ENCODE measurements around the gene FIBCD1. TPM values are rescaled to one million over a fixed set of nuclear protein-coding genes. Genes with fewer than 3 reads are reported as not detected.
"Not testable (repeated sequence)": the region's sequence is repeated elsewhere in the genome, so short reads cannot be mapped to it uniquely, and the experiment has no call there.

FIBCD1 gene
- total RNA-seq, 2 experiments from 2014 or later = not detected

DNA sequence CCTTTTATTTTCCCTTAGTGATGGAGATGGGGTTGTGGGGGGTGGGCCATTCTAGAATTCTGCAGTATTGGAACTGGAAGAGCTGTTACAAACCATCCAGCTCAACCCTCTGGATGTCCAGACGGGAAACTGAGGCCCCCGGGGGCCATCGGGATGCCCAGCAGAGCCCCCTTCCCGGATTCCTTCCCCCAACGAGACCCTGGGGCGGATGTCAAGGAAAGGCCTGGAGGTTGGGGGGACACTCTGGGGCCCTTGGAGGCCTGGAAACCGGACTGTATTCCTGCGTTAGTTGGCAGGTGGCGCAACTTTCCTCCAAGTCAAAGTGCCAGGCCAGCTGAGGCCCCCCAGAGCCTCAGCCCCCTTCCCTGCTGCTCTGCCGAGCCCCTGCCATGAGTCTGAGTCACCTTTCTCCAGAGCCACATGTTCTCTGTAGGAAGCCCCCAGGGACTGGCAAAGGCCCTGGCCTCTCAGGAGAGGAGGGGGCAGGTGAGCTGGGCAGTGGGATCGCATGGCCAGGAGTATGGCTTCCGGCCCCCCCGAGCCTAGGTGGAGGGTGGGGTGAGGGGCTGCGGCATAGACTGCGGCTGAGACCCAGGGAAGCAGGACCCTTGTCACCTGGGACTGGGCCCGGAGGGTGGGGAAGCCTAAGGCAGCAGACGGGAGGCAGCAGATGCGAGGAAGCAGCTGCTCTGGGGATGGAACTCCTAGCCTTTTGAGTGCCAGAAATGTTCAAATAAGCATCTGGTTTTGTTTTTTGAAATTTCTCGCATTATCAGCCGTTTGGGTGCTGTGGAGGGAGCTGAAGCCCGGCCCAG is 17.8 kb upstream of the FIBCD1 start:
- no peak overlapping the region for H3K4me3 Mint-ChIP-seq
- intact Hi-C loops (cut with micrococcal nuclease) = no loop called here
- CTCF ChIA-PET = interaction anchor here (0.6 to 1.1 kb wide), 2 partner anchors 14 to 141 kb away, joined by 3 to 4 read pairs; no protein-coding TSS in a partner anchor
- H3K27me3 Mint-ChIP-seq (ENCODE audit: low read depth) = peaks cover 2% of the 10 kb centered on the region
- peaks cover 5% of the 10 kb centered on the region for H3K9me3 Mint-ChIP-seq
- no peak for DNase-seq
- H3K4me1 Mint-ChIP-seq (ENCODE audit: low read depth) = no peaks in the 10 kb centered on the region
- peaks cover 2% of the 10 kb centered on the region for H3K36me3 Mint-ChIP-seq (ENCODE audit: low read depth)
- H3K27ac Mint-ChIP-seq = no peak overlapping the region

DNA sequence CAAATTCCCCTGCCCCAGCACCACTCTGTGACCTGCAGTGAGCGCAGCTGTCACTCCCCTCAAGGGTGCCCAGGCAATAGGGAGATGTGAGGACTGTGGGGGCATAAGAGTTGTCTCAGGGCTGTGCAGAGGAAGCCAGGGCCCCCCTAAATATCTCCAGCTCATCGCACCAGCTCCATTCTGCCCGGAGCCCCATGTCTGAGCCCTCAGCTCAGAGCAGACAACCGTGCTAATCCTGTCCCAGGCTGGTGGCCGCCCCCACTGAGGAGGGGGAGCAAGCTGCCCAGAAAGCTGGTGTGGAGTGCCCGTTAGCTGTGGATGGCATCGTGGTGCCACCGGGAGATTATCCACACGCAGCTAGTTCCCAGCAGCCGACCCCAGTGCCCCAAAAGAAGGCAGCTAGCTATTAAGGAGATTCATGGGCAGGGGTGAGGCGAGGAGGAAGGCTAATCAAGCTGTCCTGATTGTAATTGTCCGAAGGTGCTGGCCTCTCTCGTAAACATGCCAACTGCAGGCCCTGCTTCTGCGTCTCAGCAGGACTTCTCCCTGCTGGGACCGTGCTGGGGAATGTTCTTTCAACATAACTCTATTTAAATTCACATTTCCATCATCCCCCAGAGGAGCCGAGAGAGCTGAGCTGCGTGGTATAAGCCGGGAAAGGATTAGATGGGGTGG is 17.0 kb upstream of the FIBCD1 start:
- H3K36me3 Mint-ChIP-seq (ENCODE audit: low read depth) = peaks cover 2% of the 10 kb centered on the region
- peaks cover 5% of the 10 kb centered on the region for H3K9me3 Mint-ChIP-seq
- H3K4me1 Mint-ChIP-seq (ENCODE audit: low read depth) = no peaks in the 10 kb centered on the region
- H3K27ac Mint-ChIP-seq = no peak overlapping the region
- peaks cover 3% of the 10 kb centered on the region for H3K27me3 Mint-ChIP-seq (ENCODE audit: low read depth)
- DNase-seq = no peak
- H3K4me3 Mint-ChIP-seq = no peak overlapping the region
- intact Hi-C loops (cut with micrococcal nuclease) = no loop called here
- CTCF ChIA-PET = interaction anchor here (1.1 kb wide), 1 partner anchor 13 kb away, joined by 3 read pairs; no protein-coding TSS in a partner anchor

DNA sequence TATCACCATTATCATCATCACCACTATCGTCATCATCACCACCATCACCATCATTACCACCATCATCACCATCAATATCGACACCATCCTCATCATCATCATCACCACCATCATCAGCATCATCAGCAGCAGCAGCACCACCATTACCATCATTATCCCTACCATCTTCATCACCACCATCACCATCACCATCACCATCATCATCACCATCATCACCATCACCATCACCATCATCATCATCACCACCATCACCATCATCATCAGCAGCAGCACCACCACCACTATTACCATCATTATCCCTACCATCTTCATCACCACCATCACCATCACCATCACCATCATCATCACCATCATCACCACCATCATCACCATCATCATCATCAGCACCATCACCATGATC is 15.9 kb upstream of the FIBCD1 start:
- intact Hi-C loops (cut with micrococcal nuclease); H3K9me3 Mint-ChIP-seq; CTCF ChIA-PET; H3K4me3 Mint-ChIP-seq; H3K36me3 Mint-ChIP-seq (ENCODE audit: low read depth); H3K27me3 Mint-ChIP-seq (ENCODE audit: low read depth); H3K27ac Mint-ChIP-seq; H3K4me1 Mint-ChIP-seq (ENCODE audit: low read depth); DNase-seq: not testable (repeated sequence)

- peaks cover 2% of the 10 kb centered on the region for H3K36me3 Mint-ChIP-seq (ENCODE audit: low read depth)
- no peak overlapping the region for H3K27ac Mint-ChIP-seq
- peaks cover 7% of the 10 kb centered on the region for H3K27me3 Mint-ChIP-seq (ENCODE audit: low read depth)
- intact Hi-C loops (cut with micrococcal nuclease) = no loop called here
- peaks cover 5% of the 10 kb centered on the region for H3K9me3 Mint-ChIP-seq
- no peaks in the 10 kb centered on the region for H3K4me1 Mint-ChIP-seq (ENCODE audit: low read depth)
- no peak for DNase-seq
- H3K4me3 Mint-ChIP-seq = no peak overlapping the region
- CTCF ChIA-PET = no interaction called here
Measured at GRCh38 chr9:130954317-130954716, 15.3 kb upstream of the FIBCD1 start.

DNA sequence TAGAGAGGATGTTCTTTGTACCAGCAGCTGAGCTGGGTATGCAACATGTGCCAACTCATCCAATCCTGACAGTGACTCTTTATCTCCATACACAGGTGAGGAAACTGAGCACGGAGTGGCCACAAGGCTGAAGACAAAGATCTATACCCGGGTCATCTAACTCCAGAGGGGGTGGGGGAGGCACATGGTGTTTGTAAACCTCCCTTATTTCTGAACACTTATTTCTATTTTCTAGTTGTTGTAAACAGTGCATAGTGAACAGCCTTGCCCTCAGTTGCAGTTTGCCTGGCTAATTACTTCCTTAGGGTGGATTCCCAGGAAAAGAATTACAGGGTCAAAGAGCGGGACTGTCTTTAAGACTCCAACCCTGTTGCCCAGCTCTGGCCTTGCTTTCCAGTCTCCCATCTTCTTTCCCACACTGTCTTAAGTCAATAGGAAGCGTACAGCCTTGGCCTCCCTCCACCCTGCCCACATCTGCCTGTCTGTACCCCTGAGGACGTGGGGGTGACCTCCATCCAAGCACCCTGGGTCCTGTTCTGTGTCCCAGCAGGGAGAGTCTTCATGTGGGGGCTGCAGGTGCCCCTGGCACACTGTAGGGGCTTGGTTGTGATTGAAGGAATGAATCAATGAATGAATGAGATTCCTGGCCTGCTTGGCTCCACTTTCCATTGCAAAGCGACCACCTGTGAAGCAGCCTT is 13.2 kb upstream of the FIBCD1 start:
- intact Hi-C loops (cut with micrococcal nuclease) = no loop called here
- Mint-ChIP-seq H3K27me3 (ENCODE audit: low read depth) (peaks cover 20% of the 10 kb centered on the region), H3K4me3 (no peak overlapping the region), H3K36me3 (ENCODE audit: low read depth) (no peaks in the 10 kb centered on the region), H3K9me3 (no peaks in the 10 kb centered on the region), H3K27ac (no peak overlapping the region), H3K4me1 (ENCODE audit: low read depth) (no peaks in the 10 kb centered on the region)
- CTCF ChIA-PET = interaction anchor here (0.7 to 1.4 kb wide), 4 partner anchors 9 to 1307 kb away, joined by 3 to 8 read pairs (median 4); no protein-coding TSS in a partner anchor
- no peak for DNase-seq

DNA sequence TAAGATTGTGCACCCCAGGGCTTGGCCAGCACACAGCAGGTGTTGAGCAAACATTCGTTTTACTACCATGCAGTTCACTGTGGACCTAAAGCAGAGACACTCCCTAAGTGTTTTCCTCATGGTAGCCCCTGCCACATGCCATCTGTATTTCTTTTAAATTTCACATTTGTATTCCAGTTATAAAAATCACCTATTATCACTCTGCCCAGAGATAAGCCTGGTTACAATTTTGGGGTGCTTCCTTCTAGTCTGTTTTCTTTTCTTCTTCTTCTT is 10.9 kb upstream of the FIBCD1 start:
- Mint-ChIP-seq H3K9me3 (no peaks in the 10 kb centered on the region), H3K27me3 (ENCODE audit: low read depth) (peaks cover 20% of the 10 kb centered on the region), H3K4me1 (ENCODE audit: low read depth) (no peaks in the 10 kb centered on the region), H3K27ac (no peak overlapping the region), H3K36me3 (ENCODE audit: low read depth) (no peaks in the 10 kb centered on the region), H3K4me3 (no peak overlapping the region)
- DNase-seq = no peak
- CTCF ChIA-PET = no interaction called here
- intact Hi-C loops (cut with micrococcal nuclease) = no loop called here

DNA sequence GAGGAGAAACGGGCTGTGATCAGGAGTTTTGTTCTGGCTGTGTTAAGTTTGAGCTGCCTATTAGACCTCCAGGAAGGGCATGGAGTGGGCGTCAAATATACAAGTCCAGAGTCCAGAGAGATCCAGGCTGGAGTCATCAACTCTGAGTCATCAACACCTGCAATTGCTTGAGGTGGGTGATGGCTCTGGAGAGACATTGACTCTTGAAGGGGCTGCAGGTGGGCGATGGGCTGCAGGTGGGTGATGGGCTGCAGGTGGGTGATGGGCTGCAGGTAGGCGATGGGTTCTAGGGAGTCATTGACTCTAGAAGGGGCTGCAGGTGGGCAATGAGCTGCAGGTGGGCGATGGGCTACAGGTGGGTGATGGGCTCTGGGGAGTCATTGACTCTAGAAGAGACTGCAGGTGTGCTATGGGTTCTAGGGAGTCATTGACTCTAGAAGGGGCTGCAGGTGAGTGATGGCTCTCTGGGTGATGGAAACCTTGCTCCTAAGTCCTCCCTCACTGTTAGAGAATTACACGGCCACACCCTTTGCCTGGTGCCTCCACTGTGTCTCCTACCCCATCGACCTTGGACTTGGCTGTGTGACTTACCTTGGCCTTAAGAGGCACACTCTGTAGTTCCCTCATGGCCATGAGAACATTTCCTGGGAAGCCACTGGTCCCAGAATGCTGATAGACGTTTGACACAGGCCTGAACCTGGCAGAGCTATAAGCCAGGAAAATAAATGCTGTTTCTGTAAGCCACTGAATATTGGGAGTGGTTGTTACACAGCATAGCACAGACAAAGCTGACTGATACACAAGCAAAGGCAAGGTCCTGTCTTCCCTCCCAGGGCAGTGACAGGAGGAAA is 10.4 kb upstream of the FIBCD1 start:
- Mint-ChIP-seq H3K27me3 (ENCODE audit: low read depth) (peaks cover 22% of the 10 kb centered on the region), H3K4me3 (no peak overlapping the region), H3K4me1 (ENCODE audit: low read depth) (no peaks in the 10 kb centered on the region), H3K36me3 (ENCODE audit: low read depth) (no peaks in the 10 kb centered on the region), H3K9me3 (no peaks in the 10 kb centered on the region), H3K27ac (no peak overlapping the region)
- intact Hi-C loops (cut with micrococcal nuclease) = no loop called here
- no peak for DNase-seq
- CTCF ChIA-PET = no interaction called here

- H3K4me3 Mint-ChIP-seq = no peak overlapping the region
- H3K36me3 Mint-ChIP-seq (ENCODE audit: low read depth) = no peaks in the 10 kb centered on the region
- intact Hi-C loops (cut with micrococcal nuclease) = no loop called here
- DNase-seq = no peak
- H3K4me1 Mint-ChIP-seq (ENCODE audit: low read depth) = no peaks in the 10 kb centered on the region
- CTCF ChIA-PET = no interaction called here
- H3K9me3 Mint-ChIP-seq = no peaks in the 10 kb centered on the region
- peaks cover 26% of the 10 kb centered on the region for H3K27me3 Mint-ChIP-seq (ENCODE audit: low read depth)
- no peak overlapping the region for H3K27ac Mint-ChIP-seq
Measured at GRCh38 chr9:130948266-130948665, 9.2 kb upstream of the FIBCD1 start.

DNA sequence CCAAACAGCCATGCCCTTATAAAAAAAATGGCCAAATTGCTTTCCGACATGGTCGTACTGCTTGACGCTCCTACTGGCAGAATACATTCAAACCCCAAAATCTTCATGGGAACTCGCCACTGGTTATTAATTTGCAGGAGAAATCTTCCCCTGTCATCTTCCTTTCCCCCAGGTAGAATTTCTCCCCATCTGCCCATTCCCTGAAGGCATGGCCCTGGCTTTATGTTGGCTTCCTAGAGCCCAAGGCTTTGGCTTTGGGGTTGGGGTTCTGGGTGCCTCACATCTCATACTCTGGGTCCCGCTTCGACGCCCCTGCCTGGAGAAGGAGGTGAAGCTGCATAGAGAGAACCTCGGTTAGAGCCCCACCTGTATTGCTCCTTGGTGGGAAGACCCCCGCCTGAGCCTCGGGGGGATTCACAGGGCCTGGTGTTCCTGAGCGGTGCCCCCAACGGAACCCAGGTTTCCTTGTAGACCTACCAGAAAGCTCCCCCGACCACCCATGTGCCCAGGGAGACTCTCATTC is 8.6 kb upstream of the FIBCD1 start:
- no peak for DNase-seq
- no peak overlapping the region for H3K4me3 Mint-ChIP-seq
- H3K36me3 Mint-ChIP-seq (ENCODE audit: low read depth) = no peaks in the 10 kb centered on the region
- intact Hi-C loops (cut with micrococcal nuclease) = no loop called here
- no peaks in the 10 kb centered on the region for H3K9me3 Mint-ChIP-seq
- no peaks in the 10 kb centered on the region for H3K4me1 Mint-ChIP-seq (ENCODE audit: low read depth)
- H3K27ac Mint-ChIP-seq = no peak overlapping the region
- H3K27me3 Mint-ChIP-seq (ENCODE audit: low read depth) = peaks cover 26% of the 10 kb centered on the region
- CTCF ChIA-PET = no interaction called here

DNA sequence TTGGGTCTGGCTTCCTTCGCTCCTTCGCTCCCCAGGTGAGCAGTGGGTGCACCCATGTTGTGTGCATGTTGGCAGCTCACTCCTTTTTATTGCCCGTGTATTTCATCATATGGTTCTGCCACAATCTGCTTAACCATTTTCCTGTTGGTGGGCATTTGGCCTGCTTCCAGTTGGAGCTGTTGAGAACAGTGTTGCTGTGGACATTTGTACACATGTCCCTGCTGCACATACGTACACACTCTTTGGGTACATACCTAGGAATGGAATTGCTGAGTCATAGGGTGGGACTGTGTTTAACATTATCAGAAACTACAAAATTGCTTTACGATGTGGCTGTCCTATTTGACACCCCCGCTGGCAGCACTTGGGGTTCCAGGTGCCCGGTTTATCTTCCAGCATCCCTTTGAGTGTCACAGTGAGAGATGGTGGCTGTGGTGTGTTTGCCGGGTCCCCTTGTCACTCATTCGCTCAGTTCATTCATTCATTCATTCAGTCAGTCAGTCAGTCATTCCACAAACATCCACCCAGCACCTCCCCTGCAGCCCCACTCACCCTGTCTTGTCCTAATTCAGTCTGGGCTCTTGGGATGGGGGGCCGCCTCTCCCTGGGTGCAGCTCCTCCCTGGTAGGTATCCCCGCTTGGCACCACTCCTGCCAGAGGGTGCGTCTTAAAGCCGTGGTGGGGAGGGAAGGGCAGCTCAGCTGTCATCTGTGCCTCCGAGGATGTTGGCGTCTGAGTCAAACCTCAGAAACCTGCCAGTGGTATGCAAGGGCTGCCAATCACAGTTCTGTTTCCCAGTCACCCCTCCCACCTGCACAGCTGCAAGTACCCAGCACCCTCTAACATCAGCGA is 7.9 kb upstream of the FIBCD1 start:
- Mint-ChIP-seq H3K4me3 (no peak overlapping the region), H3K27ac (no peak overlapping the region), H3K9me3 (no peaks in the 10 kb centered on the region), H3K4me1 (ENCODE audit: low read depth) (no peaks in the 10 kb centered on the region), H3K36me3 (ENCODE audit: low read depth) (no peaks in the 10 kb centered on the region), H3K27me3 (ENCODE audit: low read depth) (peaks cover 30% of the 10 kb centered on the region)
- intact Hi-C loops (cut with micrococcal nuclease) = no loop called here
- CTCF ChIA-PET = no interaction called here
- no peak for DNase-seq

GRCh38 chr9:130945173-130945572 is 6.1 kb upstream of the FIBCD1 start:
- Mint-ChIP-seq H3K27me3 (ENCODE audit: low read depth) (peaks cover 44% of the 10 kb centered on the region), H3K4me3 (no peak overlapping the region), H3K9me3 (no peaks in the 10 kb centered on the region), H3K27ac (no peak overlapping the region), H3K4me1 (ENCODE audit: low read depth) (peaks cover 9% of the 10 kb centered on the region), H3K36me3 (ENCODE audit: low read depth) (no peaks in the 10 kb centered on the region)
- CTCF ChIA-PET = interaction anchor here (0.5 to 1.7 kb wide), 5 partner anchors 34 to 389 kb away, joined by 3 to 4 read pairs (median 3); no protein-coding TSS in a partner anchor
- no peak for DNase-seq
- intact Hi-C loops (cut with micrococcal nuclease) = no loop called here
